ENCODE data around the gene C16orf46. TPM values are rescaled to one million over a fixed set of nuclear protein-coding genes. Genes with fewer than 3 reads are reported as not detected.

C16orf46 gene
- total RNA-seq, 1 experiment from 2014 or later: 1.7 TPM

GRCh38 chr16:81042821-81043220 is 34.2 kb downstream of the C16orf46 start:
- peaks cover 40% of the 10 kb centered on the region in 2 experiments; a peak in 3 of 4 replicates for H3K36me3 ChIP-seq (ENCODE audit: control insufficient read depth in 1 of 2, insufficient read depth in 2 of 2, low read length in 2 of 2)
- no peak for DNase-seq (ENCODE audit: low read depth, low spot score)
- H3K27me3 ChIP-seq (ENCODE audit: insufficient read depth, low read length): no peaks in the 10 kb centered on the region
- no peak overlapping the region for H3K4me2 ChIP-seq (ENCODE audit: low read length)
- ChIA-PET POLR2A (no interaction called here), RAD21 (ENCODE audit: low non-redundant PET in 1 of 2, low total read pairs in 2 of 2, uncharacterized antibody in 2 of 2, unreplicated experiment in 2 of 2) (no interaction called here), CTCF (no interaction called here)
- no peaks in the 10 kb centered on the region for H3K4me1 ChIP-seq (ENCODE audit: control insufficient read depth in 1 of 2, insufficient read depth in 2 of 2, low read length in 2 of 2)
- H3K9me2 ChIP-seq (ENCODE audit: insufficient read depth): no peaks in the 10 kb centered on the region
- no TSS peak for BruUV-seq (replicated peaks)
- no peak overlapping the region for H3K9ac ChIP-seq (ENCODE audit: low read length)
- intact Hi-C loops (cut with micrococcal nuclease): no loop called here
- no peak overlapping the region for H3K27ac ChIP-seq (ENCODE audit: low read depth, low read length)
- H4K20me1 ChIP-seq (ENCODE audit: insufficient read depth): no peaks in the 10 kb centered on the region
- H3K9me3 ChIP-seq (ENCODE audit: control insufficient read depth in 1 of 2, insufficient read depth in 1 of 2, low read depth in 1 of 2, low read length in 2 of 2): no peaks in the 10 kb centered on the region
- peaks cover 30% of the 10 kb centered on the region for H3K79me2 ChIP-seq (ENCODE audit: insufficient read depth, low read length)
- no peak for TF ChIP-seq SRF (IDR thresholded peaks at IDR 0.05; ENCODE audit: low read depth)
- TF ChIP-seq FOSL1 (IDR thresholded peaks at IDR 0.05; ENCODE audit: low read depth): no peak
- TF ChIP-seq POLR2A (IDR thresholded peaks at IDR 0.05; ENCODE audit: borderline replicate concordance, extremely low read depth, insufficient read depth, insufficient read length): no peak
- TF ChIP-seq RAD21 (IDR thresholded peaks at IDR 0.05; ENCODE audit: low read depth): no peak
- no peak for TF ChIP-seq SIN3A (IDR thresholded peaks at IDR 0.05; ENCODE audit: low read depth)
- no peak for TF ChIP-seq EZH2phosphoT487 (IDR thresholded peaks at IDR 0.05; ENCODE audit: borderline replicate concordance)
- TF ChIP-seq CBX3 (IDR thresholded peaks at IDR 0.05; ENCODE audit: low read depth): no peak
- TF ChIP-seq, protein P1, sequence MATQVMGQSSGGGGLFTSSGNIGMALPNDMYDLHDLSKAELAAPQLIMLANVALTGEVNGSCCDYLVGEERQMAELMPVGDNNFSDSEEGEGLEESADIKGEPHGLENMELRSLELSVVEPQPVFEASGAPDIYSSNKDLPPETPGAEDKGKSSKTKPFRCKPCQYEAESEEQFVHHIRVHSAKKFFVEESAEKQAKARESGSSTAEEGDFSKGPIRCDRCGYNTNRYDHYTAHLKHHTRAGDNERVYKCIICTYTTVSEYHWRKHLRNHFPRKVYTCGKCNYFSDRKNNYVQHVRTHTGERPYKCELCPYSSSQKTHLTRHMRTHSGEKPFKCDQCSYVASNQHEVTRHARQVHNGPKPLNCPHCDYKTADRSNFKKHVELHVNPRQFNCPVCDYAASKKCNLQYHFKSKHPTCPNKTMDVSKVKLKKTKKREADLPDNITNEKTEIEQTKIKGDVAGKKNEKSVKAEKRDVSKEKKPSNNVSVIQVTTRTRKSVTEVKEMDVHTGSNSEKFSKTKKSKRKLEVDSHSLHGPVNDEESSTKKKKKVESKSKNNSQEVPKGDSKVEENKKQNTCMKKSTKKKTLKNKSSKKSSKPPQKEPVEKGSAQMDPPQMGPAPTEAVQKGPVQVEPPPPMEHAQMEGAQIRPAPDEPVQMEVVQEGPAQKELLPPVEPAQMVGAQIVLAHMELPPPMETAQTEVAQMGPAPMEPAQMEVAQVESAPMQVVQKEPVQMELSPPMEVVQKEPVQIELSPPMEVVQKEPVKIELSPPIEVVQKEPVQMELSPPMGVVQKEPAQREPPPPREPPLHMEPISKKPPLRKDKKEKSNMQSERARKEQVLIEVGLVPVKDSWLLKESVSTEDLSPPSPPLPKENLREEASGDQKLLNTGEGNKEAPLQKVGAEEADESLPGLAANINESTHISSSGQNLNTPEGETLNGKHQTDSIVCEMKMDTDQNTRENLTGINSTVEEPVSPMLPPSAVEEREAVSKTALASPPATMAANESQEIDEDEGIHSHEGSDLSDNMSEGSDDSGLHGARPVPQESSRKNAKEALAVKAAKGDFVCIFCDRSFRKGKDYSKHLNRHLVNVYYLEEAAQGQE (IDR thresholded peaks at IDR 0.05; ENCODE audit: low read depth): no peak
- no peak for TF ChIP-seq ZNF274 (IDR thresholded peaks at IDR 0.05; ENCODE audit: low read depth, low read length)
- no peak for TF ChIP-seq ZFX (IDR thresholded peaks at IDR 0.05)
- TF ChIP-seq ELF1 (IDR thresholded peaks at IDR 0.05; ENCODE audit: borderline replicate concordance, low read depth): no peak
- TF ChIP-seq, protein P2, sequence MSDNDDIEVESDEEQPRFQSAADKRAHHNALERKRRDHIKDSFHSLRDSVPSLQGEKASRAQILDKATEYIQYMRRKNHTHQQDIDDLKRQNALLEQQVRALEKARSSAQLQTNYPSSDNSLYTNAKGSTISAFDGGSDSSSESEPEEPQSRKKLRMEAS (IDR thresholded peaks at IDR 0.05): no peak
- TF ChIP-seq TCF7L2 (IDR thresholded peaks at IDR 0.05; ENCODE audit: borderline replicate concordance, extremely low read depth, insufficient read depth, insufficient read length): no peak
- TF ChIP-seq, protein P3, sequence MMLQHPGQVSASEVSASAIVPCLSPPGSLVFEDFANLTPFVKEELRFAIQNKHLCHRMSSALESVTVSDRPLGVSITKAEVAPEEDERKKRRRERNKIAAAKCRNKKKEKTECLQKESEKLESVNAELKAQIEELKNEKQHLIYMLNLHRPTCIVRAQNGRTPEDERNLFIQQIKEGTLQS (IDR thresholded peaks at IDR 0.05): no peak
- no peak for TF ChIP-seq YY1 (IDR thresholded peaks at IDR 0.05; ENCODE audit: extremely low read depth, insufficient replicate concordance, low read depth, low read length)
- no peak for ATAC-seq
- H2AFZ ChIP-seq (ENCODE audit: low read depth, low read length, poor library complexity, severe bottlenecking): no peak overlapping the region
- no peak overlapping the region for H3K4me3 ChIP-seq (replicated peaks in 1 of 2; ENCODE audit: low read depth in 1 of 2, low read length in 2 of 2)
